Endodermal cell (in vitro differentiated cells): ENCODE results near the gene KRT33B. TPM values are rescaled to one million over a fixed set of nuclear protein-coding genes. Genes with fewer than 3 reads are reported as not detected.
"Not testable (repeated sequence)": the region's sequence is repeated elsewhere in the genome, so short reads cannot be mapped to it uniquely, and the experiment has no call there.

Experiments used
- DNase-seq: peaks from one replicate; pipeline ENCODE4 v3.0.0-alpha.2; 2017
- H3K27ac ChIP-seq: 2 replicates; pipeline ENCODE4 v1.5.1; 2013; ENCODE audit warnings: mild to moderate bottlenecking, low read depth, low read length, moderate library complexity
- H3K27me3 ChIP-seq: 2 replicates; pipeline ENCODE4 v1.6.1; 2013; ENCODE audit warnings: mild to moderate bottlenecking, low read length, moderate library complexity; ENCODE audit not compliant: insufficient read depth, control insufficient read depth, poor library complexity, severe bottlenecking
- H3K36me3 ChIP-seq: 2 replicates; pipeline ENCODE4 v1.7.0; 2013; ENCODE audit warnings: mild to moderate bottlenecking, low read length, moderate library complexity; ENCODE audit not compliant: control insufficient read depth, insufficient read depth
- H3K4me1 ChIP-seq: one replicate; pipeline ENCODE4 v1.7.0; 2013; ENCODE audit warnings: low read length; ENCODE audit not compliant: control insufficient read depth, insufficient read depth
- H3K4me3 ChIP-seq: 2 replicates; pipeline ENCODE4 v1.5.1; 2013; ENCODE audit warnings: mild to moderate bottlenecking, low read length, moderate library complexity
- H3K9ac ChIP-seq: 2 replicates; pipeline ENCODE4 v1.6.1; 2013; ENCODE audit warnings: mild to moderate bottlenecking, low read length, moderate library complexity; ENCODE audit not compliant: poor library complexity, severe bottlenecking; ENCODE audit errors: extremely low read depth
- H3K9me3 ChIP-seq: 2 replicates; pipeline ENCODE4 v1.6.1; 2013; ENCODE audit warnings: mild to moderate bottlenecking, low read length, moderate library complexity; ENCODE audit not compliant: control insufficient read depth
- H3K27ac Mint-ChIP-seq: 2 replicates; pipeline ENCODE4 v1.8.0; 2020; ENCODE audit warnings: mixed read lengths
- H3K27me3 Mint-ChIP-seq: 2 replicates; pipeline ENCODE4 v1.8.0; 2021; ENCODE audit warnings: mild to moderate bottlenecking, mixed read lengths; ENCODE audit not compliant: insufficient read depth
- H3K36me3 Mint-ChIP-seq: 2 replicates; pipeline ENCODE4 v1.8.0; 2020; ENCODE audit warnings: low read depth, mixed read lengths
- H3K4me1 Mint-ChIP-seq: 2 replicates; pipeline ENCODE4 v1.8.0; 2020; ENCODE audit warnings: mixed read lengths
- H3K4me3 Mint-ChIP-seq: 2 replicates; pipeline ENCODE4 v1.8.0; 2020; ENCODE audit warnings: mild to moderate bottlenecking, moderate library complexity, mixed read lengths
- H3K9me3 Mint-ChIP-seq: 2 replicates; pipeline ENCODE4 v1.8.0; 2020; ENCODE audit warnings: mild to moderate bottlenecking, mixed read lengths
- WGBS, 2 experiments: methylation state at CpG; one replicate each; pipeline versions ENCODE4 v1.1.5 to v1.1.7; 2013; ENCODE audit warnings: missing lambda C conversion rate in 2 of 2, mixed read lengths in 1 of 2; ENCODE audit not compliant: insufficient coverage in 1 of 2, insufficient read length in 1 of 2; 5-methylcytosine and 5-hydroxymethylcytosine counted together
- total RNA-seq, 2 donors: library from RNA; stranded (reverse); fragmentation: NEBNext Ultra II Directional in 1 of 2; extraction: Animal tissue kit (Norgen Biotek cat#: 25700) in 1 of 2; gene quantifications; 2 replicates in 1 of 2; 3 replicates in 1 of 2; pipeline ENCODE4 v1.2.1, GENCODE V29; 2021
- TF ChIP-seq, protein P1 (sequence below): fragments of 200-600 bp; sonication (generic); conservative IDR thresholded peaks from 2 replicates; pipeline ENCODE4 v1.5.0; 2021; ENCODE audit warnings: antibody characterized with exemption, mild to moderate bottlenecking

Gene KRT33B
- total RNA-seq, 2 donors from 2014 or later, result not detected

DNA sequence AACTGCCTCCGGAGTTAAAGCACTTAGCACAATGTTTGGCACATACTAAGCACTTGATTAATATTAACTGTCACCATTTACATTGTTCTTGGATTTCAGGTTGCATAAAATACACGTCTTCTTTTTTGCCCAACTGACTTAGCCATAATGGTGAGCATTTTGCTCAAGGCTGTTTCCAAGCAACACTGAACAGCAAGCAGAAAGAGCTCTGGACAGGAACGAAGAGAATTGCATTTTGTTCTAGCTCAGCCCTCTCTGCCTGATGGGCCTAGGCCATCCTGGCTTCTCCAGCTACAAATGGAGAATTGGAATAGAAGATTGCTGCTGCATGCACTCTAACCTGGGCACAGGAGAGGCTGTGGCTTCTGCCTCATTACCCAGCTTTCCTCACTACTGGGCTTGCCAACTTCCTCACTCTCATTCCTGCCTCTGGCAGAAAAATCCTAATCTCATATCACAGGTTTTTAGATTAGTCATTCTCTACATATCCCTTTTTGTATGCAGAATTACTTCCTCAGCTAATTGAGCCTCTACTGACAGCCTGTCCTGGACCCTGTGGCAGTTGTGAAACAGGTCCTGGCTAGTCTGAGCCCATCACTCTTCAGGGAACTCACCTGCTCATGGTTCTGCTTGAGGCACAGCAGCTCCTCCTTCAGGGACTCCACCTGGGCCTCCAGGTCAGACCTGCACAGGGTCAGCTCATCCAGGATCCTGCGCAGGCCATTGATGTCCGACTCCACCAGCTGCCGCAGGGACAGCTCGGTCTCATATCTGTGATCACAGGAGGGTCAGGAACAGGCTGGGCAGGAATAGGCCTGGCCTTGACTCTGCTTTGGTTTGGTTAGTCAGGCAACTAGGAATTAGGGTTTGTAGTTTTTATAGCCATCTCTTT, 21.5 kb downstream of the KRT33B start:
- Histone ChIP-seq H3K9me3 (peaks cover 5% of the 10 kb centered on the region), H3K27me3 (peaks cover 9% of the 10 kb centered on the region), H3K4me1 (no peaks in the 10 kb centered on the region), H3K9ac (no peak overlapping the region), H3K27ac (no peak overlapping the region), H3K36me3 (no peaks in the 10 kb centered on the region), H3K4me3 (no peak overlapping the region)
- Mint-ChIP-seq H3K4me3 (no peak overlapping the region), H3K4me1 (no peaks in the 10 kb centered on the region), H3K9me3 (peaks cover 12% of the 10 kb centered on the region), H3K36me3 (no peaks in the 10 kb centered on the region), H3K27me3 (peaks cover 10% of the 10 kb centered on the region), H3K27ac (no peak overlapping the region)
- peak; percentile 35 for DNase-seq
- TF ChIP-seq, protein P1, sequence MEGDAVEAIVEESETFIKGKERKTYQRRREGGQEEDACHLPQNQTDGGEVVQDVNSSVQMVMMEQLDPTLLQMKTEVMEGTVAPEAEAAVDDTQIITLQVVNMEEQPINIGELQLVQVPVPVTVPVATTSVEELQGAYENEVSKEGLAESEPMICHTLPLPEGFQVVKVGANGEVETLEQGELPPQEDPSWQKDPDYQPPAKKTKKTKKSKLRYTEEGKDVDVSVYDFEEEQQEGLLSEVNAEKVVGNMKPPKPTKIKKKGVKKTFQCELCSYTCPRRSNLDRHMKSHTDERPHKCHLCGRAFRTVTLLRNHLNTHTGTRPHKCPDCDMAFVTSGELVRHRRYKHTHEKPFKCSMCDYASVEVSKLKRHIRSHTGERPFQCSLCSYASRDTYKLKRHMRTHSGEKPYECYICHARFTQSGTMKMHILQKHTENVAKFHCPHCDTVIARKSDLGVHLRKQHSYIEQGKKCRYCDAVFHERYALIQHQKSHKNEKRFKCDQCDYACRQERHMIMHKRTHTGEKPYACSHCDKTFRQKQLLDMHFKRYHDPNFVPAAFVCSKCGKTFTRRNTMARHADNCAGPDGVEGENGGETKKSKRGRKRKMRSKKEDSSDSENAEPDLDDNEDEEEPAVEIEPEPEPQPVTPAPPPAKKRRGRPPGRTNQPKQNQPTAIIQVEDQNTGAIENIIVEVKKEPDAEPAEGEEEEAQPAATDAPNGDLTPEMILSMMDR, result no peak
- WGBS, 2 experiments, result 90 to 94% methylated on average over 7 of the region's 7 CpGs

DNA sequence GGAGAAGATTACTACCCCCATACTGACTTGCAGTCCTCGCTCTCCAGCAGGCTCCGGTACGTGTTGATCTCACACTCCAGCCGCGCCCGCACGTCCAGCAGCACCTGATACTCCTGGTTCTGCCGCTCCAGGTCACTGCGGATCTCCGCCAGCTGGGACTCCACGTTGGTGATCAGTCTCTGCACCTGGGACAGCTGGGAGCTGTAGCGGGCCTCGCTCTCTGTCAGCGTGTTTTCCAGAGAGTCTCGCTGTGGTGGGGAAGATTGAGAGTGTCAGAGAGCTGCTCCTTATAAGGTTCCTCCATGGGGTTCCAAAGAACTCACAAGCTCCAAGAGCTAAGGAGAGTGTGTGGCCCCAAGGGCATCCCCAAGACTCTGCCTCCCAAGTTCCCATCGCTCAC, 23.2 kb downstream of the KRT33B start:
- not testable (repeated sequence) for H3K4me1 Mint-ChIP-seq, H3K4me3 ChIP-seq, H3K4me3 Mint-ChIP-seq, H3K4me1 ChIP-seq, H3K9ac ChIP-seq, H3K36me3 ChIP-seq, H3K27me3 ChIP-seq, H3K27ac Mint-ChIP-seq, H3K27ac ChIP-seq, H3K36me3 Mint-ChIP-seq
- 90 to 95% methylated on average over 8 to 16 of the region's 16 CpGs for WGBS, 2 experiments
- Mint-ChIP-seq H3K27me3 (peaks cover 14% of the 10 kb centered on the region), H3K9me3 (peaks cover 29% of the 10 kb centered on the region)
- DNase-seq, result peak; percentile 14
- H3K9me3 ChIP-seq, result peaks cover 21% of the 10 kb centered on the region

DNA sequence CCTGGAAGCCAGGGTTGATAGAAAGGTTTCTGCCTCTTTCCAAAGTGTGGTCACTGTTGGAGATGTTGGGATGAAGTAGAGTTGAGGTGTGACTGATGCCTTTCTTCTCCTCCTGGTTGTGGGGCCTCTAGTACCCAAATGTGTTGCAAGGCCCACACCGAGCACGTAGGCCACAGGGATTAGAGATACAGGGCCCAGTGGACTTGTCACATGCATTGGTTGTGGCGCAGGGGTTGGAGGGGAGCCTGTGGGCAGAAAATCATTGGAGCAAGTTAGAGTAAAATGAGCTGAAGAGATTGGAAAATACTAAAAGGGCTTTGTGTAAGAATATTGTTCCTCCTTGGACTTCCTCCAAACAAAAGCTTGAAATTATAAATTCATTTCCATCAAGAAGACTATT, 23.6 kb downstream of the KRT33B start:
- Histone ChIP-seq H3K4me1 (no peaks in the 10 kb centered on the region), H3K27ac (no peak overlapping the region), H3K36me3 (no peaks in the 10 kb centered on the region), H3K4me3 (no peak overlapping the region), H3K9me3 (peaks cover 25% of the 10 kb centered on the region), H3K9ac (no peak overlapping the region), H3K27me3 (no peaks in the 10 kb centered on the region)
- Mint-ChIP-seq H3K4me3 (no peak overlapping the region), H3K27ac (no peak overlapping the region), H3K4me1 (no peaks in the 10 kb centered on the region), H3K9me3 (peaks cover 33% of the 10 kb centered on the region), H3K36me3 (no peaks in the 10 kb centered on the region), H3K27me3 (peaks cover 14% of the 10 kb centered on the region)
- TF ChIP-seq, protein P1, result no peak
- WGBS, 2 experiments, result 86 to 97% methylated on average over 3 of the region's 3 CpGs
- DNase-seq, result no peak
